Aorta (tissue), 5 donors: ENCODE data around the gene TUBB6. TPM values are rescaled to one million over a fixed set of nuclear protein-coding genes. Genes with fewer than 3 reads are reported as not detected.

Experiments
- ATAC-seq: fragments of 200-7000 bp; cut with Tn5 transposase; one replicate; pipeline ENCODE4 v1.9.1; 2022; ENCODE audit warnings: moderate library complexity; ENCODE audit not compliant: low FRiP score
- DNase-seq, 2 donors: peaks; one replicate each; pipeline ENCODE4 v3.0.0-alpha.2; 2020
- H3K27ac ChIP-seq, 2 donors: one replicate each; pipeline ENCODE4 v1.5.1; 2013; ENCODE audit warnings: low read length in 2 of 2, mild to moderate bottlenecking in 2 of 2, moderate library complexity in 2 of 2, control low read depth in 1 of 2, inconsistent platforms in 1 of 2, low read depth in 1 of 2
- H3K27me3 ChIP-seq, 2 donors: one replicate each; pipeline ENCODE4 v1.6.1; 2013; ENCODE audit warnings: control low read depth in 1 of 2, low read length in 1 of 2, mild to moderate bottlenecking in 1 of 2, moderate library complexity in 1 of 2; ENCODE audit not compliant: insufficient read depth in 2 of 2, control insufficient read depth in 1 of 2
- H3K36me3 ChIP-seq, 2 donors: one replicate each; pipeline ENCODE4 v1.6.1; 2013; ENCODE audit warnings: control low read depth in 1 of 2, low read length in 1 of 2, mild to moderate bottlenecking in 1 of 2; ENCODE audit not compliant: insufficient read depth in 2 of 2, control insufficient read depth in 1 of 2
- H3K4me1 ChIP-seq, 2 donors: one replicate each; pipeline ENCODE4 v1.6.1; 2013; ENCODE audit warnings: low read length in 2 of 2, control low read depth in 1 of 2, mild to moderate bottlenecking in 1 of 2, moderate library complexity in 1 of 2; ENCODE audit not compliant: insufficient read depth in 2 of 2, control insufficient read depth in 1 of 2
- H3K4me3 ChIP-seq, 2 donors: one replicate each; pipeline ENCODE4 v1.5.1; 2013; ENCODE audit warnings: low read length in 2 of 2, control low read depth in 1 of 2, mild to moderate bottlenecking in 1 of 2
- H3K9me3 ChIP-seq: one replicate; pipeline ENCODE4 v1.6.1; 2013; ENCODE audit warnings: mild to moderate bottlenecking, low read length; ENCODE audit not compliant: control insufficient read depth
- WGBS, 2 donors: extraction: QIAGEN DNeasy Blood & Tissue Kit; methylation state at CpG; one replicate each; pipeline ENCODE4 v1.1.7; 2013; 5-methylcytosine and 5-hydroxymethylcytosine counted together
- intact Hi-C, 2 donors: fragments of 100-400 bp; cut with DNase I; formaldehyde crosslinking; loops; one replicate each; pipeline versions ENCODE4 v1.14.2 to v1.15.0; 2022
- polyA plus RNA-seq, 2 donors: library from polyadenylated mRNA; stranded (reverse); fragments of 200-250 nt; gene quantifications; one replicate each; pipeline ENCODE4 v1.2.3, GENCODE V29; 2013
- total RNA-seq, 2 donors: library from RNA; stranded (reverse); fragmentation: NEBNext Ultra II Directional; extraction: Animal tissue kit (Norgen Biotek cat#: 25700); gene quantifications; one replicate each; pipeline ENCODE4 v1.2.1, GENCODE V29; 2021
- donor health status: healthy with polysubstance abuse.
- donor health status: Bipolar disorder and iron deficiency.
- donor health status: DM: no; HTN: no; CAD: no.
- donor health status: DM: no; HTN: no; CAD: no.
- donor health status: DM: yes; HTN: yes; CAD: no.

Gene TUBB6
- total and polyA plus RNA-seq, 4 donors: 137 to 257 (median 171) TPM

DNA sequence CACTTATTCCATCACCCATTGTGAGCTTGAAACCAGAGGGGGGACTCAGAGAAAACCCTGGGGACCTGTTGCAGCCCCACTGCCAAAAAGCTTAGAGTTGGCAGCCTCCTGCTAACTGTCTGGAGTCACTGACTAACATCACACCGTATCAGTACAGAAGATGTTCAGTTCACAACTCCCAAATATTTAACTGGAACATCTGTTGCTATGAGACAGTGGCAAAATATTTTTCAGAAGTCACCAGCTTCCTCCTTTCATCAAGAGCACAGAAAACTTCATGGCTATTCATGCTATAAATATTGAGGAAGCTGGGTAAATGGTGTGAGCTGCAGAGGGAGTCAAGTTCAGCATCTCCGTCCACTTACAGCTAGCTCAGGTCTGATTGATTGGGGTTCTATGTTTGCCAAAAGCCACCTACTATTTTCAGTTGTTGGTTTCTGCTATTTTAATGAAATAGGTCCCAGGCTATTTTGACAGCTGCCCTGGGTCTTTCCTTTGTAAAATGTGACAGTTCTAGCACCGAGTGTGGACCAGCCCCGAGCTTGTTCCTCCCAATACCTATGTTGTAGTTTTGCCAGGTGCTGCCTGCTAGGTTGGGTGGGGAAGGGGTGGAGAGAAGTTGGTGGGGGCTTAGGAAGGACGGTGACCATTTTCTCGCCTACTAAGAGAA lies 9.8 kb downstream of the TUBB6 start:
- H3K4me3 ChIP-seq: no peak overlapping the region
- ATAC-seq: no peak
- 28 to 31% methylated on average over 6 of the region's 6 CpGs for WGBS, 2 donors
- H3K27ac ChIP-seq: peak overlapping the region in 1 of 2 donors; percentile 37
- H3K4me1 ChIP-seq: peaks cover 7% of the 10 kb centered on the region in 2 donors
- no peak for DNase-seq
- no peaks in the 10 kb centered on the region for H3K9me3 ChIP-seq
- intact Hi-C loops: no loop called here
- no peaks in the 10 kb centered on the region for H3K27me3 ChIP-seq
- H3K36me3 ChIP-seq: no peaks in the 10 kb centered on the region

DNA sequence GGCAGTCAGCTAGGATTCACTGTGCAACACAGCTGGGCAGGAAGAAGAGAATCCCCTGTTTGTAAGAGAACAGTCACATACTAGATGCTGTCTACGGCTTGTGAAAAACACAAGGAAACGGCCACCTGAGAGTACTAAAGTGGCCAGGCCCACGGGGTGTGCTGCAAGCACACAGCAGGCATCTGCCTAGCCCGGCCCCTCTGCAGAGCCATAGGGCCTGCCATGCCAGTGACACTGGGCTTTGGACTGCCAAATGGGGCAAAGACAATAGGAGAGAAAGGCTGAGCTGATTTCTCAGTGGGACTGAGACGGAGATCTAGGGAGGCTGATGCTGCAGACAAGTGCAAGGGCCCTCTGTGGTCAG lies 10.3 kb downstream of the TUBB6 start:
- Histone ChIP-seq H3K9me3 (no peaks in the 10 kb centered on the region), H3K27ac (peak overlapping the region in 1 of 2 donors; percentile 37), H3K4me1 (peaks cover 5 to 7% of the 10 kb centered on the region in 2 donors), H3K27me3 (no peaks in the 10 kb centered on the region), H3K36me3 (no peaks in the 10 kb centered on the region), H3K4me3 (no peak overlapping the region)
- ATAC-seq (no peak), DNase-seq (no peak)
- WGBS, 2 donors: 29 to 32% methylated on average over 5 of the region's 5 CpGs
- intact Hi-C loops: no loop called here

DNA sequence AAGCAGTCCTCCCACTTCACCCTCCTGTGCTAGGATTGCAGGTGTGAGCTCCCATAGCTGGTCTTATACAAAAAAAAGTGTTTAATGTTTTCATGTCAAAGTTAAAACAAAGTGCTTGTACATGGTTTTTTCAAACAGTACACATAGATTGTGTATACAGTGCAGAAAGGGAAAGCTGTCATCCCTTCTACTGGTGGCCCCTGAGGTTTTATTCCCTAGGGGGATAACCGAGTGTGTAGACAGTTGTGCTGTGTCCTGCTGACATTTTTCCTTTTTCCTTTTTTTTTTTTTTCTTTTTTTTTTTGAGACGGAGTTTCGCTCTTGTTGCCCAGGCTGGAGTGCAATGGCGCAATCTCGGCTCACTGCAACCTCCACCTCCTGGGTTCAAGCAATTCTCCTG lies 10.8 kb downstream of the TUBB6 start:
- no peaks in the 10 kb centered on the region for H3K36me3 ChIP-seq
- DNase-seq (no peak), ATAC-seq (no peak)
- H3K4me3 ChIP-seq: no peak overlapping the region
- no peaks in the 10 kb centered on the region for H3K9me3 ChIP-seq
- intact Hi-C loops: no loop called here
- 73 to 80% methylated on average over 2 to 5 of the region's 5 CpGs for whole genome bisulfite sequencing, 2 donors
- no peak overlapping the region for H3K27ac ChIP-seq
- H3K4me1 ChIP-seq: peaks cover 4 to 7% of the 10 kb centered on the region in 2 donors
- H3K27me3 ChIP-seq: no peaks in the 10 kb centered on the region

DNA sequence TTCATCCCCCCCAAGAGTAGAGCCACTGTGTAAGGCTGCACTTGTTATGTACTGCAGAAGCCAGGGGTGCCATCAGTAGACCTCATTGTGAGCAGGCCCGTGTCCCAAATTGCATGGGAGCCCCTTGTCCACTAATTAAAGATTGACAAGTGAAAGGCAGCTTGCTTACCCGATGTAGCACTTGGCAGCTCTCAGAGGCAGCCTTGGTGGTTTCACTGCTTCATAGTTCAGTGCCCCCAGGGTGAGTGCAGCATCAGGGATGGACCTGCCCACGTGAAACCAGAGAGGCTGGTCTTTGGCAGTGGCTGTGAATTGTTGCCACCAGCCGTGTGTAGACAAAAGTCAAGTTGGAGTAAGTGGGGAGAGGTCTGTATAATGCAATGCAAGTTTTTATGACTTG lies 13.3 kb downstream of the TUBB6 start:
- DNase-seq (no peak), ATAC-seq (no peak)
- Histone ChIP-seq H3K9me3 (no peaks in the 10 kb centered on the region), H3K4me3 (no peak overlapping the region), H3K36me3 (peaks cover 0 to 14% of the 10 kb centered on the region in 2 donors), H3K27me3 (no peaks in the 10 kb centered on the region), H3K27ac (no peak overlapping the region), H3K4me1 (peaks cover 0 to 7% of the 10 kb centered on the region in 2 donors)
- intact Hi-C loops: no loop called here
- WGBS, 2 donors: 36 to 37% methylated on average over 4 of the region's 4 CpGs

DNA sequence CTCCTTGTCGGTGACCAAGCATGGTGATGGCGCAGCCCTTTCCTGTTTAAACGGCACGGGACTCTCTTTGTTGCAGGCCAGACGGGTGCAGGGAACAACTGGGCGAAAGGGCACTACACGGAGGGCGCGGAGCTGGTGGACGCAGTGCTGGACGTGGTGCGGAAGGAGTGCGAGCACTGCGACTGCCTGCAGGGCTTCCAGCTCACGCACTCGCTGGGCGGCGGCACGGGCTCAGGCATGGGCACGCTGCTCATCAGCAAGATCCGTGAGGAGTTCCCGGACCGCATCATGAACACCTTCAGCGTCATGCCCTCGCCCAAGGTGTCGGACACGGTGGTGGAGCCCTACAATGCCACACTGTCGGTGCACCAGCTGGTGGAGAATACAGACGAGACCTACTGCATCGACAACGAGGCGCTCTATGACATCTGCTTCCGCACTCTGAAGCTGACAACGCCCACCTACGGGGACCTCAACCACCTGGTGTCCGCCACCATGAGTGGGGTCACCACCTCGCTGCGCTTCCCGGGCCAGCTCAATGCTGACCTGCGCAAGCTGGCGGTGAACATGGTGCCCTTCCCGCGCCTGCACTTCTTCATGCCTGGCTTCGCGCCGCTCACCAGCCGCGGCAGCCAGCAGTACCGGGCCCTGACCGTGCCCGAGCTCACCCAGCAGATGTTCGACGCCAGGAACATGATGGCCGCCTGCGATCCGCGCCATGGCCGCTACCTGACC lies 17.1 kb downstream of the TUBB6 start:
- peaks cover 3 to 18% of the 10 kb centered on the region in 2 donors for H3K36me3 ChIP-seq
- DNase-seq: peak in 1 of 2 donors; percentile 73
- no peaks in the 10 kb centered on the region for H3K4me1 ChIP-seq

DNA sequence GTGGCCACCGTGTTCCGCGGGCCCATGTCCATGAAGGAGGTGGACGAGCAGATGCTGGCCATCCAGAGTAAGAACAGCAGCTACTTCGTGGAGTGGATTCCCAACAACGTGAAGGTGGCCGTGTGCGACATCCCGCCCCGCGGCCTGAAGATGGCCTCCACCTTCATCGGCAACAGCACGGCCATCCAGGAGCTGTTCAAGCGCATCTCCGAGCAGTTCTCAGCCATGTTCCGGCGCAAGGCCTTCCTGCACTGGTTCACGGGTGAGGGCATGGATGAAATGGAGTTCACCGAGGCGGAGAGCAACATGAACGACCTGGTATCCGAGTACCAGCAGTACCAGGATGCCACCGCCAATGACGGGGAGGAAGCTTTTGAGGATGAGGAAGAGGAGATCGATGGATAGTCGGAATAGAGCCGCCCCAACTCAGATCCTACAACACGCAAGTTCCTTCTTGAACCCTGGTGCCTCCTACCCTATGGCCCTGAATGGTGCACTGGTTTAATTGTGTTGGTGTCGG lies 17.7 kb downstream of the TUBB6 start:
- DNase-seq (no peak), ATAC-seq (no peak)
- no peak overlapping the region for H3K4me3 ChIP-seq
- no peak overlapping the region for H3K27ac ChIP-seq
- H3K27me3 ChIP-seq: no peaks in the 10 kb centered on the region
- intact Hi-C loops: no loop called here
- 96% methylated on average over 29 of the region's 29 CpGs for WGBS, 2 donors
- H3K4me1 ChIP-seq: no peaks in the 10 kb centered on the region
- H3K9me3 ChIP-seq: no peaks in the 10 kb centered on the region
- H3K36me3 ChIP-seq: peaks cover 3 to 18% of the 10 kb centered on the region in 2 donors

More for the DNA sequence above, 17.1 kb downstream of the TUBB6 start:
- H3K27me3 ChIP-seq: no peaks in the 10 kb centered on the region
- no peak overlapping the region for H3K27ac ChIP-seq
- no peak overlapping the region for H3K4me3 ChIP-seq
- ATAC-seq: no peak
- intact Hi-C loops: no loop called here
- no peaks in the 10 kb centered on the region for H3K9me3 ChIP-seq
- WGBS, 2 donors: 97 to 98% methylated on average over 58 of the region's 58 CpGs

DNA sequence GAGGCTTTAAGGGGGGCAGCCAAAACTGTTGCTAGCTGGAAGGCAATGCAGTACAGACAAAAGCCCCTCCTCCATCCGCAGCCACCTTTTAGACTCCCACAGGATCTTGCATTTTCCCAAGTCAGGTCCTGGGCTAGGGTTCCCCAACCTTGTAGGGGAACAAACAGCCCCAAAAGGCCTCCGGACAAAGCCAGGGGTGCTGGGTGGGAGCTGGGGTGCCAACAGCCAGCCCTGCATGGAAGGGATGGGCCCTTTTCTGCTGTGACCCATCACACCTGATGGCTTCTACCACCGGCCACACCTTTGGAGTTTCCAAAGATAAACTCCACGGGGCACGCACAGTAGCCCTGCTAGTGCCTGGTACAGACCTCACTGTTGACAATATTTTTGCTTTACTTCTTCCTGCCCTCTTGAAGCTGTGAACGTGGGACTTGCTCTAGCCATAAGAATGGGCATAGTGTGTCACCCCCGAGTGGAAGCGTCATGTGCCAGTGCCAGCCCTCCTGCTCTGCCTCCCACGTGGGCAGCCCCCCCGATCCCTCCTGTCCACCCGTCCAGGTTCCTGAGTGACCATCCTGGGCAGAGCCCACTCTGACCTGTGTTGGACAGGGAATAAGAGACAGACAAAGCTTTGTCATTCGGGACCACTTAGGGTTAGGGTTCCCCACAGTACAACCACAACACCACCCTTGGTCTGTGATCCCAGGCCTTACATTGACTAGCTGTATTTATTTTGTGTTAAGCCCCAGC lies 18.8 kb downstream of the TUBB6 start:
- 79 to 81% methylated on average over 12 of the region's 12 CpGs for WGBS, 2 donors
- no peak for ATAC-seq

DNA sequence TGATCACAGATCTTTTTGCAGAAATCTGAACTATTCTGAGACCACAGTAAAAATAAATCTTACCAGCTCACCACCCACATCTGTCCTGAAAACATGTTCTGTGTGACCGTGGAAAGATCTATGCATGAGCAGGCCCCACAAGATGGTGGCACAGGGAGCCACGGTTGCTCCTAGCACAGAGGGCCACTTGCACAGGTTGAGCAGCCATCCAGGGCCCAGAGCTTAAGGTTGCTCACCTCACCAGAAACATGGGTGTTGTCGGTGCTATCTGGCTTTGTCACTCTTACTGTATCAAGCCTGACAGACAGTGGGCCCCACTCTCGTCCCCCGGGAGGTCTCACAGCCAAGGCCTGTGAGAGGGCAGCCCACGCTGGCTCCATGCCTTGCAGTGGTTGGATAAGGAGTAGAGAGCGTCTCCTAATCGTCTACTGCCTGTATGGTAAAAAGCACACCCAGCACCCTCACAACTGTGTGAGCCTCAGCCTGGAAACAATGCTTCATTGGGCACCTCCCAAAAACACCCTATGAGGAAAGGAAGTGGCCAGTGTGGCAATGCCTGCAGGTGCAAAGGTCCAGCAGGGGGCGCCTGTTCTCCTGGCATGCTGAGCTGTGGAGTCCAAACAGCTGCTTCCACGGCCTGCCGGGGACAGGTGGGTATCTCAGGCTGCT lies 19.6 kb downstream of the TUBB6 start:
- Histone ChIP-seq H3K36me3 (peaks cover 3 to 20% of the 10 kb centered on the region in 2 donors), H3K4me1 (no peaks in the 10 kb centered on the region), H3K9me3 (no peaks in the 10 kb centered on the region), H3K27ac (no peak overlapping the region), H3K4me3 (no peak overlapping the region), H3K27me3 (no peaks in the 10 kb centered on the region)
- intact Hi-C loops: no loop called here
- ATAC-seq (peak; percentile 80), DNase-seq (peak; percentile 87 to 94)
- WGBS, 2 donors: 31 to 36% methylated on average over 11 of the region's 11 CpGs

More for the DNA sequence above, 18.8 kb downstream of the TUBB6 start:
- no peaks in the 10 kb centered on the region for H3K27me3 ChIP-seq
- H3K4me3 ChIP-seq: no peak overlapping the region
- intact Hi-C loops: no loop called here
- H3K27ac ChIP-seq: no peak overlapping the region
- peaks cover 3 to 20% of the 10 kb centered on the region in 2 donors for H3K36me3 ChIP-seq
- no peaks in the 10 kb centered on the region for H3K4me1 ChIP-seq
- no peaks in the 10 kb centered on the region for H3K9me3 ChIP-seq
- peak in 1 of 2 donors; percentile 51 for DNase-seq
